Kidney epithelial cell (primary cell): ENCODE measurements around the gene SHROOM1. TPM values are rescaled to one million over a fixed set of nuclear protein-coding genes. Genes with fewer than 3 reads are reported as not detected.
"Not testable (repeated sequence)": the region's sequence is repeated elsewhere in the genome, so short reads cannot be mapped to it uniquely, and the experiment has no call there.

Experiments
- DNase-seq: peaks from one replicate; pipeline ENCODE4 v3.0.0-alpha.2; 2010; ENCODE audit warnings: low read depth
- H3K27me3 ChIP-seq: 2 replicates; pipeline ENCODE4 v1.6.0; 2011; ENCODE audit warnings: low read length; ENCODE audit not compliant: control insufficient read depth, insufficient read depth
- H3K36me3 ChIP-seq: 2 replicates; pipeline ENCODE4 v1.5.1; 2011; ENCODE audit warnings: low read length; ENCODE audit not compliant: control insufficient read depth, insufficient read depth
- H3K4me3 ChIP-seq: 2 replicates; pipeline ENCODE4 v1.5.1; 2011; ENCODE audit warnings: low read depth, mild to moderate bottlenecking, control low read depth, low read length
- CTCF ChIP-seq: IDR thresholded peaks from 2 replicates; pipeline ENCODE4 v1.5.1; 2011; ENCODE audit warnings: mild to moderate bottlenecking, moderate library complexity, low read length, control low read depth, inconsistent platforms; ENCODE audit not compliant: insufficient read depth, poor library complexity, severe bottlenecking
- total RNA-seq: library from RNA; depleted of rRNA; stranded (reverse); fragments of >200 nt; gene quantifications from 2 replicates; pipeline ENCODE4 v1.2.3, GENCODE V29; 2015

SHROOM1 gene
- total RNA-seq, 1 donor from 2014 or later: 9.8 TPM

- peaks cover 34% of the 10 kb centered on the region for H3K27me3 ChIP-seq
- H3K4me3 ChIP-seq: no peak overlapping the region
- no peak for DNase-seq
- no peaks in the 10 kb centered on the region for H3K36me3 ChIP-seq
- no peak for TF ChIP-seq CTCF
These were observed 19.8 kb downstream of the SHROOM1 start for GRCh38 chr5:132810605-132811004.

GRCh38 chr5:132808866-132809265 is 21.6 kb downstream of the SHROOM1 start:
- TF ChIP-seq CTCF: no peak
- peaks cover 20% of the 10 kb centered on the region for H3K27me3 ChIP-seq
- H3K36me3 ChIP-seq: no peaks in the 10 kb centered on the region
- H3K4me3 ChIP-seq: no peak overlapping the region
- DNase-seq: no peak

- Histone ChIP-seq H3K4me3 (no peak overlapping the region), H3K36me3 (no peaks in the 10 kb centered on the region), H3K27me3 (peaks cover 16% of the 10 kb centered on the region)
- no peak for DNase-seq
- no peak for TF ChIP-seq CTCF
These were observed 22.0 kb downstream of the SHROOM1 start for GRCh38 chr5:132808448-132808847.

- TF ChIP-seq CTCF: no peak
- DNase-seq: no peak
- Histone ChIP-seq H3K36me3 (no peaks in the 10 kb centered on the region), H3K4me3 (no peak overlapping the region), H3K27me3 (peaks cover 9% of the 10 kb centered on the region)
These were observed 23.1 kb downstream of the SHROOM1 start for GRCh38 chr5:132807163-132807838.

- H3K36me3 ChIP-seq, H3K27me3 ChIP-seq, DNase-seq, H3K4me3 ChIP-seq: not testable (repeated sequence)
These were observed 23.7 kb downstream of the SHROOM1 start for GRCh38 chr5:132806804-132807162.

- H3K36me3 ChIP-seq, H3K27me3 ChIP-seq, H3K4me3 ChIP-seq, DNase-seq: not testable (repeated sequence)
These were observed 24.6 kb downstream of the SHROOM1 start for GRCh38 chr5:132805872-132806271.

GRCh38 chr5:132804219-132804618 is 26.2 kb downstream of the SHROOM1 start:
- DNase-seq, H3K4me3 ChIP-seq, H3K36me3 ChIP-seq, H3K27me3 ChIP-seq: not testable (repeated sequence)

GRCh38 chr5:132802685-132803066 is 27.8 kb downstream of the SHROOM1 start:
- H3K4me3 ChIP-seq, H3K36me3 ChIP-seq, H3K27me3 ChIP-seq, DNase-seq: not testable (repeated sequence)
